IMR-90 (cell line): Measurements from ENCODE around the gene NOS1. TPM values are rescaled to one million over a fixed set of nuclear protein-coding genes. Genes with fewer than 3 reads are reported as not detected.

ENCODE experiments used
- ATAC-seq: fragments of 200-7000 bp; cut with Tn5 transposase; 2 replicates; pipeline ENCODE4 v1.9.1; 2020; ENCODE audit warnings: low read depth, mild to moderate bottlenecking, moderate library complexity
- BruUV-seq: library from RNA; stranded (reverse); fragments of 400-500 nt; replicated peaks from 2 replicates; lab custom pipeline; 2021; lab: Mats Ljungman, UMichigan
- CTCF ChIA-PET: fragments of 300-600 bp; formaldehyde crosslinking; extraction: SDS; loops from one replicate; lab custom pipeline; 2021; ENCODE audit warnings: antibody characterized with exemption; lab: Yijun Ruan, JAX
- POLR2A ChIA-PET: fragments of 300-600 bp; sonication (Branson Sonifier 250); formaldehyde crosslinking; loops from one replicate; lab custom pipeline; 2022; ENCODE audit warnings: antibody characterized with exemption; ENCODE audit not compliant: unreplicated experiment; lab: Charles Lee
- DNase-seq: peaks from one replicate; pipeline ENCODE4 v3.0.0; 2013
- H2AFZ ChIP-seq: replicated peaks from 2 replicates; pipeline ENCODE3; 2013; ENCODE audit warnings: low read length, mild to moderate bottlenecking; ENCODE audit not compliant: poor library complexity
- H2AK5ac ChIP-seq: 2 replicates; pipeline ENCODE4 v1.6.1; 2013; ENCODE audit warnings: low read depth, low read length, inconsistent platforms
- H2AK9ac ChIP-seq: replicated peaks from 2 replicates; pipeline ENCODE3; 2013; ENCODE audit warnings: mild to moderate bottlenecking, low read depth, low read length, moderate library complexity; ENCODE audit not compliant: poor library complexity
- H2BK120ac ChIP-seq: 2 replicates; pipeline ENCODE4 v1.6.1; 2013; ENCODE audit warnings: low read depth, low read length, inconsistent platforms
- H2BK15ac ChIP-seq: 3 replicates; pipeline ENCODE4 v1.6.1; 2013; ENCODE audit warnings: low read depth, low read length, inconsistent platforms
- H2BK20ac ChIP-seq: 2 replicates; pipeline ENCODE4 v1.6.1; 2013; ENCODE audit warnings: low read depth, mild to moderate bottlenecking, inconsistent platforms, low read length, moderate library complexity
- H2BK5ac ChIP-seq: 2 replicates; pipeline ENCODE4 v1.6.1; 2013; ENCODE audit warnings: mild to moderate bottlenecking, low read depth, low read length, inconsistent platforms; ENCODE audit not compliant: poor library complexity, severe bottlenecking
- H3K14ac ChIP-seq: replicated peaks from 2 replicates; pipeline ENCODE4 v1.6.1; 2013; ENCODE audit warnings: low read depth, low read length, inconsistent platforms
- H3K18ac ChIP-seq: 2 replicates; pipeline ENCODE4 v1.6.1; 2013; ENCODE audit warnings: low read depth, low read length, control low read depth
- H3K23ac ChIP-seq: 2 replicates; pipeline ENCODE4 v1.6.1; 2013; ENCODE audit warnings: low read depth, low read length, inconsistent platforms
- H3K27ac ChIP-seq: 2 replicates; pipeline ENCODE4 v1.5.1; 2013; ENCODE audit warnings: mild to moderate bottlenecking, control low read depth, low read length; ENCODE audit not compliant: insufficient read depth
- H3K27me3 ChIP-seq: 2 replicates; pipeline ENCODE4 v1.6.1; 2013; ENCODE audit warnings: low read length; ENCODE audit not compliant: control insufficient read depth, insufficient read depth
- H3K36me3 ChIP-seq: 2 replicates; pipeline ENCODE4 v1.6.1; 2013; ENCODE audit warnings: low read length, mixed read lengths; ENCODE audit not compliant: control insufficient read depth, insufficient read depth
- H3K4ac ChIP-seq: 2 replicates; pipeline ENCODE4 v1.6.1; 2013; ENCODE audit warnings: low read depth, low read length, inconsistent platforms
- H3K4me1 ChIP-seq: 2 replicates; pipeline ENCODE4 v1.6.1; 2013; ENCODE audit warnings: low read length, mixed read lengths; ENCODE audit not compliant: control insufficient read depth, insufficient read depth
- H3K4me2 ChIP-seq: 2 replicates; pipeline ENCODE4 v1.6.1; 2013; ENCODE audit warnings: low read depth, mild to moderate bottlenecking, control low read depth, low read length, moderate library complexity
- H3K4me3 ChIP-seq: 2 replicates; pipeline ENCODE4 v1.5.1; 2013; ENCODE audit warnings: low read depth, mild to moderate bottlenecking, control low read depth, low read length, moderate library complexity; ENCODE audit not compliant: insufficient read depth
- H3K56ac ChIP-seq: 2 replicates; pipeline ENCODE4 v1.6.1; 2013; ENCODE audit warnings: low read length, inconsistent platforms; ENCODE audit not compliant: insufficient read depth; ENCODE audit errors: extremely low read depth
- H3K79me1 ChIP-seq, 2 experiments: 2 replicates each; pipeline ENCODE4 v1.6.1; 2013; ENCODE audit warnings: low read length in 2 of 2, inconsistent platforms in 1 of 2, low read depth in 1 of 2
- H3K9ac ChIP-seq: 2 replicates; pipeline ENCODE4 v1.6.1; 2013; ENCODE audit warnings: low read depth, low read length, control low read depth
- H3K9me1 ChIP-seq: 2 replicates; pipeline ENCODE4 v1.6.1; 2013; ENCODE audit warnings: low read length, inconsistent platforms; ENCODE audit not compliant: insufficient read depth
- H3K9me3 ChIP-seq: 2 replicates; pipeline ENCODE4 v1.6.1; 2013; ENCODE audit warnings: low read length; ENCODE audit not compliant: control insufficient read depth, insufficient read depth
- H4K20me1 ChIP-seq: 2 replicates; pipeline ENCODE4 v1.6.1; 2013; ENCODE audit warnings: low read length, inconsistent platforms; ENCODE audit not compliant: insufficient read depth
- H4K5ac ChIP-seq: 2 replicates; pipeline ENCODE4 v1.6.1; 2013; ENCODE audit warnings: mild to moderate bottlenecking, low read depth, low read length, control low read depth
- H4K8ac ChIP-seq, 2 experiments: 2 replicates each; pipeline ENCODE4 v1.6.1; 2013; ENCODE audit warnings: low read depth in 2 of 2, low read length in 2 of 2, control low read depth in 1 of 2, inconsistent platforms in 1 of 2
- H4K91ac ChIP-seq: 2 replicates; pipeline ENCODE4 v1.6.1; 2013; ENCODE audit warnings: low read depth, low read length, inconsistent platforms; ENCODE audit not compliant: insufficient read depth
- CEBPB ChIP-seq: IDR thresholded peaks from 2 replicates; pipeline ENCODE4 v1.6.1; 2012; ENCODE audit warnings: low read depth, low read length, improper control_type of control experiment
- CHD1 ChIP-seq: IDR thresholded peaks from 2 replicates; pipeline ENCODE4 v1.6.1; 2012; ENCODE audit warnings: low read depth, low read length, improper control_type of control experiment
- CTCF ChIP-seq: conservative IDR thresholded peaks from 2 replicates; pipeline ENCODE4 v1.5.1; 2012; ENCODE audit warnings: mild to moderate bottlenecking, low read depth, low read length, improper control_type of control experiment
- FOS ChIP-seq: fragments of 150-350 bp; IDR thresholded peaks from 2 replicates; pipeline ENCODE4 v1.6.1; 2016; ENCODE audit warnings: low read depth, low read length
- MAZ ChIP-seq: IDR thresholded peaks from 2 replicates; pipeline ENCODE4 v1.6.1; 2012; ENCODE audit warnings: low read depth, mild to moderate bottlenecking, low read length, improper control_type of control experiment, moderate library complexity, borderline replicate concordance
- NFE2L2 ChIP-seq: fragments of 150-350 bp; IDR thresholded peaks from 2 replicates; pipeline ENCODE4 v1.6.1; 2016; ENCODE audit warnings: low read depth, mild to moderate bottlenecking, low read length
- POLR2A ChIP-seq: IDR thresholded peaks from 2 replicates; pipeline ENCODE4 v1.6.1; 2012; ENCODE audit warnings: mild to moderate bottlenecking, low read depth, low read length
- RAD21 ChIP-seq: IDR thresholded peaks from 2 replicates; pipeline ENCODE4 v1.6.1; 2012; ENCODE audit warnings: low read length, improper control_type of control experiment
- RFX5 ChIP-seq: IDR thresholded peaks from 2 replicates; pipeline ENCODE4 v1.8.0; 2012; ENCODE audit warnings: low read depth, mild to moderate bottlenecking, low read length, moderate library complexity
- USF2 ChIP-seq: fragments of 150-350 bp; IDR thresholded peaks from 2 replicates; pipeline ENCODE4 v1.6.1; 2017; ENCODE audit warnings: mild to moderate bottlenecking, antibody characterized with exemption, low read length, low read depth
- WGBS, 2 experiments: methylation state at CpG; one replicate each; pipeline versions ENCODE4 v1.1.5 to v1.1.7; 2013; ENCODE audit warnings: missing lambda C conversion rate in 2 of 2; ENCODE audit not compliant: insufficient read length in 1 of 2; ENCODE audit errors: extremely low coverage in 2 of 2; 5-methylcytosine and 5-hydroxymethylcytosine counted together
- dilution Hi-C: fragments of 300-500 bp; cut with HindIII; formaldehyde crosslinking; loops from one replicate; pipeline ENCODE4 v1.14.3; 2018; ENCODE audit warnings: low sequenced_read_pairs; ENCODE audit not compliant: unreplicated experiment
- in situ Hi-C: fragments of 300-500 bp; cut with MboI; formaldehyde crosslinking; loops from 3 replicates; pipeline ENCODE4 v1.14.3; 2019; ENCODE audit warnings: low sequenced_read_pairs, inconsistent platforms, mixed read lengths
- intact Hi-C: fragments of 100-400 bp; cut with micrococcal nuclease; formaldehyde crosslinking; loops from 2 replicates; pipeline ENCODE4 v1.10.0; 2022
- polyA plus RNA-seq, 3 experiments: library from polyadenylated mRNA; depleted of rRNA; stranded (reverse); fragments of >200 nt; gene quantifications; 2 replicates each; pipeline ENCODE4 v1.2.3, GENCODE V29; 2012; ENCODE audit warnings: low replicate concordance in 1 of 3
- total RNA-seq: library from RNA; depleted of rRNA; stranded (reverse); fragments of >200 nt; gene quantifications from 2 replicates; pipeline ENCODE4 v1.2.3, GENCODE V29; 2012

NOS1 gene
- total and polyA plus RNA-seq, 2 of the 4 experiments (the other 2 are of a cell fraction), result 0.09 TPM; not detected in 1

- H3K56ac ChIP-seq, result no peak overlapping the region
- no peak for DNase-seq
- dilution Hi-C loops (no loop called here), in situ Hi-C loops (no loop called here), intact Hi-C loops (no loop called here)
- H2AK5ac ChIP-seq, result no peak overlapping the region
- TF ChIP-seq FOS (no peak), CEBPB (no peak), CTCF (no peak), CHD1 (no peak), RAD21 (no peak), USF2 (no peak), RFX5 (no peak), NFE2L2 (no peak), MAZ (no peak), POLR2A (no peak)
- no peaks in the 10 kb centered on the region for H3K36me3 ChIP-seq
- no peak overlapping the region for H3K4me2 ChIP-seq
- H3K9me1 ChIP-seq, result no peaks in the 10 kb centered on the region
- ChIA-PET POLR2A (no interaction called here), CTCF (no interaction called here)
- no peak overlapping the region for H2BK120ac ChIP-seq
- H3K4ac ChIP-seq, result no peak overlapping the region
- no peak for ATAC-seq
- peaks cover 3% of the 10 kb centered on the region; the same call in 1 of the 2 replicates for H3K9me3 ChIP-seq
- no peak overlapping the region for H2BK5ac ChIP-seq
- BruUV-seq, result no TSS peak
- H2BK20ac ChIP-seq, result no peak overlapping the region
- WGBS, 2 experiments, result 3% methylated on average over 11 of the region's 42 CpGs; no CpG with 5 or more reads in 1 of the 2 experiments
- H3K4me1 ChIP-seq, result no peaks in the 10 kb centered on the region
- H2BK15ac ChIP-seq, result no peak overlapping the region
- H4K8ac ChIP-seq, result no peak overlapping the region
- H3K4me3 ChIP-seq, result no peak overlapping the region
- H3K9ac ChIP-seq, result no peak overlapping the region
- H3K18ac ChIP-seq, result no peak overlapping the region
- no peaks in the 10 kb centered on the region for H3K27me3 ChIP-seq
- no peak overlapping the region for H4K91ac ChIP-seq
- no peaks in the 10 kb centered on the region for H3K79me1 ChIP-seq
- no peak overlapping the region for H2AFZ ChIP-seq
- H4K20me1 ChIP-seq, result no peaks in the 10 kb centered on the region
- H3K23ac ChIP-seq, result no peak overlapping the region
- H4K5ac ChIP-seq, result no peak overlapping the region
- H3K27ac ChIP-seq, result no peak overlapping the region
- H3K14ac ChIP-seq, result no peak overlapping the region
- H2AK9ac ChIP-seq, result no peak overlapping the region
These were observed 2.2 kb downstream of the NOS1 start for GRCh38 chr12:117359029-117359845.
